HepG2 (cell line): Measurements from ENCODE around the gene POLR1F. TPM values are rescaled to one million over a fixed set of nuclear protein-coding genes. Genes with fewer than 3 reads are reported as not detected.

Experiments used
- ATAC-seq: fragments of 200-7000 bp; cut with Tn5 transposase; 3 replicates; pipeline ENCODE4 v1.9.1; 2020; ENCODE audit warnings: mild to moderate bottlenecking, moderate library complexity
- Bru-seq: library from RNA; stranded (reverse); fragments of 400-500 nt; gene quantifications from one replicate; lab custom pipeline; 2021; lab: Mats Ljungman, UMichigan
- BruChase-seq, 2 experiments: library from RNA; stranded (reverse); fragments of 400-500 nt; gene quantifications; one replicate each; lab custom pipeline; 2021; lab: Mats Ljungman, UMichigan
- BruUV-seq: library from RNA; stranded (reverse); fragments of 400-500 nt; replicated peaks from 2 replicates; lab custom pipeline; 2021; lab: Mats Ljungman, UMichigan
- CTCF ChIA-PET: fragments of 300-600 bp; formaldehyde crosslinking; extraction: SDS; loops from one replicate; lab custom pipeline; 2021; ENCODE audit warnings: low total read pairs, inconsistent platforms, low intra/inter-chr PET ratio; lab: Yijun Ruan, JAX
- POLR2A ChIA-PET: fragments of 350-600 bp; sonication (Branson Sonifier 250); formaldehyde crosslinking; loops from one replicate; lab custom pipeline; 2020; ENCODE audit warnings: antibody characterized with exemption, inconsistent platforms; lab: Yijun Ruan, JAX
- DNase-seq: peaks from one replicate; pipeline ENCODE4 v3.0.0-alpha.2; 2015; ENCODE audit warnings: low spot score
- FAIRE-seq: peaks from 3 replicates; lab custom pipeline; 2011; peaks lifted over from hg19 to GRCh38; lab: Jason Lieb, UNC
- H2AFZ ChIP-seq: one replicate; pipeline ENCODE4 v1.6.1; 2011; ENCODE audit warnings: low read length, inconsistent platforms
- H3K27ac ChIP-seq: fragments of 300-600 bp; 3 replicates; pipeline ENCODE4 v1.8.0; 2011; ENCODE audit warnings: mixed run types, mild to moderate bottlenecking, mixed read lengths, low read length, inconsistent platforms; ENCODE audit not compliant: insufficient read depth; ENCODE audit errors: extremely low read length
- H3K27me3 ChIP-seq, 2 experiments: fragments of 200-600 bp in 1 of 2; 2 replicates in 1 of 2; 3 replicates in 1 of 2; pipeline versions ENCODE4 v1.6.0 to v1.8.0; 2011; ENCODE audit warnings: low read length in 2 of 2, mild to moderate bottlenecking in 2 of 2, moderate library complexity in 2 of 2, inconsistent platforms in 1 of 2; ENCODE audit not compliant: insufficient read depth in 2 of 2, control insufficient read depth in 1 of 2
- H3K36me3 ChIP-seq, 2 experiments: fragments of 200-600 bp in 1 of 2; replicated peaks in 1 of 2; 2 replicates in 1 of 2; 3 replicates in 1 of 2; pipeline versions ENCODE4 v1.5.1 to v1.8.0; 2011; ENCODE audit warnings: low read length in 2 of 2, inconsistent platforms in 1 of 2; ENCODE audit not compliant: insufficient read depth in 2 of 2, control insufficient read depth in 1 of 2
- H3K4me1 ChIP-seq: 2 replicates; pipeline ENCODE4 v1.5.1; 2012; ENCODE audit warnings: low read length, inconsistent platforms; ENCODE audit not compliant: insufficient read depth
- H3K4me2 ChIP-seq: 2 replicates; pipeline ENCODE4 v1.6.0; 2011; ENCODE audit warnings: low read depth, low read length, inconsistent platforms
- H3K4me3 ChIP-seq, 3 experiments: fragments of 200-600 bp in 1 of 3; sonication (generic), shearing (Covaris generic) in 1 of 3; replicated peaks in 1 of 3; 2 replicates each; pipeline ENCODE4 v1.5.1; 2011 to 2016; ENCODE audit warnings: low read length in 3 of 3, inconsistent platforms in 2 of 3, low read depth in 2 of 3, mild to moderate bottlenecking in 2 of 3, control low read depth in 1 of 3, mixed read lengths in 1 of 3; ENCODE audit not compliant: insufficient read depth in 1 of 3
- H3K79me2 ChIP-seq: one replicate; pipeline ENCODE4 v1.6.1; 2011; ENCODE audit warnings: low read length, inconsistent platforms; ENCODE audit not compliant: insufficient read depth
- H3K9ac ChIP-seq: 2 replicates; pipeline ENCODE4 v1.6.0; 2011; ENCODE audit warnings: mild to moderate bottlenecking, low read depth, low read length, inconsistent platforms; ENCODE audit not compliant: insufficient read depth
- H3K9me3 ChIP-seq: 2 replicates; pipeline ENCODE4 v1.5.1; 2012; ENCODE audit warnings: mild to moderate bottlenecking, low read length
- H4K20me1 ChIP-seq: 2 replicates; pipeline ENCODE4 v1.6.0; 2011; ENCODE audit warnings: inconsistent platforms, mild to moderate bottlenecking, low read length, moderate library complexity; ENCODE audit not compliant: insufficient read depth
- CENPX ChIP-seq: sonication (generic); formaldehyde crosslinking; IDR thresholded peaks from 2 replicates; pipeline ENCODE4 v1.9.0; 2021; ENCODE audit warnings: mild to moderate bottlenecking, missing genetic modification reagents, moderate library complexity
- HMGA1 ChIP-seq: sonication (generic); formaldehyde crosslinking; conservative IDR thresholded peaks from 2 replicates; pipeline ENCODE4 v1.4.0; 2020; ENCODE audit warnings: missing genetic modification reagents
- ZNF256 ChIP-seq: sonication (generic); formaldehyde crosslinking; conservative IDR thresholded peaks from 2 replicates; pipeline ENCODE4 v1.4.0; 2020; ENCODE audit warnings: missing genetic modification reagents
- WGBS: methylation state at CpG from one replicate; pipeline ENCODE4 v1.1.6; 2017; ENCODE audit warnings: low lambda C conversion rate; 5-methylcytosine and 5-hydroxymethylcytosine counted together
- in situ Hi-C: cut with HindIII; loops from 2 replicates; pipeline ENCODE4 v1.10.0; 2017; ENCODE audit warnings: low pct_unique_long_range_greater_than_20kb; ENCODE audit not compliant: extremely low pct_ligation_motif_present
- intact Hi-C: fragments of 100-400 bp; cut with micrococcal nuclease; formaldehyde crosslinking; loops from one replicate; pipeline ENCODE4 v1.10.0; 2022; ENCODE audit not compliant: unreplicated experiment
- long read RNA-seq, 2 experiments: library from RNA in 1 of 2; library from polyadenylated mRNA in 1 of 2; stranded (forward) in 1 of 2; unstranded in 1 of 2; transcript quantifications; one replicate each; pipeline ENCODE4 v2.0.0, GENCODE V29; 2019 to 2022
- polyA minus RNA-seq, 3 experiments: library from RNA; depleted of rRNA, polyadenylated mRNA; stranded (reverse); fragments of >200 nt; gene quantifications; 2 replicates each; pipeline ENCODE4 v1.2.3, GENCODE V29; 2011; ENCODE audit warnings: low replicate concordance in 1 of 3
- polyA plus RNA-seq, 8 experiments: library from polyadenylated mRNA; depleted of rRNA in 3 of 8; stranded (reverse) in 7 of 8; unstranded in 1 of 8; fragments of >200 nt; fragmentation: Illumina TruSeq in 4 of 8; extraction: Trizol in 4 of 8; gene quantifications; 2 replicates each; pipeline versions ENCODE4 v1.2.1 to v1.2.3, GENCODE V29; 2011 to 2016; ENCODE audit warnings: low read depth in 4 of 8, missing spikeins in 1 of 8, mixed read lengths in 1 of 8; ENCODE audit not compliant: insufficient read depth in 1 of 8
- total RNA-seq, 5 experiments: library from RNA; depleted of rRNA; stranded (reverse); fragments of >200 nt; fragmentation: Illumina TruSeq; extraction: Trizol; gene quantifications; 2 replicates each; pipeline ENCODE4 v1.2.3, GENCODE V29; 2016; ENCODE audit warnings: low read depth in 1 of 5
- TF ChIP-seq, protein P1 (sequence below): sonication (generic); formaldehyde crosslinking; IDR thresholded peaks from 2 replicates; pipeline ENCODE4 v1.5.0; 2020; ENCODE audit warnings: mild to moderate bottlenecking, missing genetic modification reagents
- TF ChIP-seq, protein P2 (sequence below): sonication (generic); formaldehyde crosslinking; IDR thresholded peaks from 2 replicates; pipeline ENCODE4 v1.8.0; 2022; ENCODE audit warnings: mild to moderate bottlenecking, missing genetic modification reagents
- TF ChIP-seq, protein P3 (sequence below): IDR thresholded peaks from 2 replicates; pipeline ENCODE4 v1.4.0; 2020; ENCODE audit warnings: mild to moderate bottlenecking, missing genetic modification reagents

Gene POLR1F, protein sequence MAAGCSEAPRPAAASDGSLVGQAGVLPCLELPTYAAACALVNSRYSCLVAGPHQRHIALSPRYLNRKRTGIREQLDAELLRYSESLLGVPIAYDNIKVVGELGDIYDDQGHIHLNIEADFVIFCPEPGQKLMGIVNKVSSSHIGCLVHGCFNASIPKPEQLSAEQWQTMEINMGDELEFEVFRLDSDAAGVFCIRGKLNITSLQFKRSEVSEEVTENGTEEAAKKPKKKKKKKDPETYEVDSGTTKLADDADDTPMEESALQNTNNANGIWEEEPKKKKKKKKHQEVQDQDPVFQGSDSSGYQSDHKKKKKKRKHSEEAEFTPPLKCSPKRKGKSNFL
- total RNA-seq (2016; rRNA removed; fragmentation: Illumina TruSeq; extraction: Trizol) (14.9 and 25.3 TPM in 2 replicates), polyA plus RNA-seq (2011; rRNA removed) (7.1 and 8.0 TPM in 2 replicates), polyA minus RNA-seq (2011; rRNA and poly(A)+ RNA removed; ENCODE audit: low replicate concordance) (9.2 and 12.5 TPM in 2 replicates), Bru-seq, nascent RNA (percentile 84 among the genes with signal in this experiment), BruChase-seq, experiment 1, labeled RNA remaining after a 6-hour chase (percentile 87 among the genes with signal in this experiment), BruChase-seq, experiment 2, labeled RNA remaining after a 2-hour chase (percentile 91 among the genes with signal in this experiment)
- 0.97 and 1.0 TPM in 2 replicates for total RNA-seq (2016; cell fraction: cytosol; rRNA removed; fragmentation: Illumina TruSeq; extraction: Trizol; ENCODE audit: low read depth)
- 18.5 and 27.4 TPM in 2 replicates for total RNA-seq (2016; cell fraction: insoluble cytoplasmic fraction; rRNA removed; fragmentation: Illumina TruSeq; extraction: Trizol)
- 5.2 and 6.4 TPM in 2 replicates for total RNA-seq (2016; cell fraction: membrane; rRNA removed; fragmentation: Illumina TruSeq; extraction: Trizol)
- total RNA-seq (2016; cell fraction: nucleus; rRNA removed; fragmentation: Illumina TruSeq; extraction: Trizol): 9.4 and 12.6 TPM in 2 replicates
- polyA plus RNA-seq (2011; cell fraction: cytosol; rRNA removed): 2.8 and 4.7 TPM in 2 replicates
- 3.1 and 6.5 TPM in 2 replicates for polyA plus RNA-seq (2011; cell fraction: nucleus; rRNA removed)
- 7.8 and 8.5 TPM in 2 replicates for polyA plus RNA-seq (2012)
- 0.67 and 1.2 TPM in 2 replicates for polyA plus RNA-seq (2016; cell fraction: cytosol; fragmentation: Illumina TruSeq; extraction: Trizol; ENCODE audit: low read depth)
- 19.6 and 20.3 TPM in 2 replicates for polyA plus RNA-seq (2016; cell fraction: insoluble cytoplasmic fraction; fragmentation: Illumina TruSeq; extraction: Trizol; ENCODE audit: low read depth)
- 2.0 and 2.3 TPM in 2 replicates for polyA plus RNA-seq (2016; cell fraction: membrane; fragmentation: Illumina TruSeq; extraction: Trizol; ENCODE audit: low read depth)
- 12.0 and 14.5 TPM in 2 replicates for polyA plus RNA-seq (2016; cell fraction: nucleus; fragmentation: Illumina TruSeq; extraction: Trizol; ENCODE audit: insufficient read depth, low read depth)
- 7.1 and 7.4 TPM in 2 replicates for polyA minus RNA-seq (2011; cell fraction: cytosol; rRNA and poly(A)+ RNA removed)
- 14.4 and 15.2 TPM in 2 replicates for polyA minus RNA-seq (2011; cell fraction: nucleus; rRNA and poly(A)+ RNA removed)
- long read RNA-seq, experiment 1, transcript TWISTNB-201 (4 exons, 3,942 nt): major isoform, 24 of 26 reads
- long read RNA-seq, experiment 1, partial matches to known transcripts: 2 of 26 reads
- long read RNA-seq, experiment 1, other reads (novel, unspliced or antisense): 0 of 26 reads
- long read RNA-seq, experiment 2, partial matches to known transcripts: 1 of 27 reads
- long read RNA-seq, experiment 2, other reads (novel, unspliced or antisense): 23 of 27 reads

DNA sequence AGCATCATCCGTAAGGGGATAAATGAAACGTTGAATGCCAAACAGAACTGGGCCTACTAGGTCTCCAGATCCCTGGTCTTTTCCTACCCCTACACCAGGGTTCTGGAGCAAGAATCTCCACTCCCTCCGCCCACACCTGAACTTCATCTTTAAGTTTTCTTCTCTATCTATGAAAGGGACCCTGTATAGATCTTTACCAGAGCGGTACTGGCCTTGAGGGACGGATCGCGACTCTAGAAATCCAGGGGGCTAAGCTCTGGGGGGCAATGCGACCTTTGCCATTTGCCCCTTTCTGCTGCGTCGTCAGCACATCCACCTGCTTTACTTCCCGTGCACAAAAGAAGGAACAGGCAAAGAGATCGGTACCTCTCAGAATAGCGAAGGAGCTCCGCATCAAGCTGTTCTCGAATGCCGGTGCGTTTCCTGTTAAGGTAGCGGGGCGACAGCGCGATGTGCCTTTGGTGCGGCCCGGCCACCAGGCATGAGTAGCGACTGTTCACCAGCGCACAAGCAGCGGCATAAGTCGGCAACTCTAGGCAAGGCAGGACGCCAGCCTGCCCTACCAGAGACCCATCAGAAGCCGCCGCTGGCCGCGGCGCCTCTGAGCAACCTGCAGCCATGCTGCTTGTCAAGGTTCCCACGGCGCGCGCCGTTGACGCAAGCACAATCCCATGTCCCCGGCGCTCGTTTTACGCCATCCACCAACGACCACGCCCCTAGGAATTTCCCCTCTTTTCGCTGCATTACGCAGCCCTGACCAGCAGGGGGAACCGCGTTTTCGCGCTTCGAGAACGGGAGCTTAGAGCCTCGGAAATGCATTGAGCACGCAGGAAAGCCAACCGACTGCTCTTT, at the start of gene POLR1F:
TSS of gene POLR1F (minus strand) at position 641 of the 852 bp plus-strand sequence. CDS start at position 620, 21 bp downstream.
- Histone ChIP-seq H3K4me2 (peak within 1 kb of the TSS; percentile 74), H3K27ac (peak within 1 kb of the TSS; percentile 68), H3K27me3 (peaks cover 0 to 6% of the 10 kb centered on the region in 2 experiments; a peak in 1 of 5 replicates), H3K4me1 (peaks cover 34% of the 10 kb centered on the region), H3K4me3 (peak within 1 kb of the TSS; percentile 90 to 100 (median 100)), H3K9ac (peak within 1 kb of the TSS; percentile 91), H4K20me1 (no peaks in the 10 kb centered on the region; the same call in 1 of the 2 replicates), H3K9me3 (no peaks in the 10 kb centered on the region), H3K79me2 (peaks cover 42% of the 10 kb centered on the region), H2AFZ (peak within 1 kb of the TSS; percentile 98), H3K36me3 (0 out of 5 replicates have a peak, but pooled peaks cover under 1 to 2% of the 10 kb centered on the region in 2 experiments)
- ChIA-PET POLR2A (interaction anchor here (0.7 to 1.9 kb wide), 4 partner anchors 8 to 890 kb away, joined by 3 to 8 read pairs (median 6); no protein-coding TSS in a partner anchor), CTCF (no interaction called here)
- intact Hi-C loops (loop anchor here (1.0 to 5.0 kb wide), 2 partner anchors 514 to 890 kb away; no protein-coding TSS in a partner anchor), in situ Hi-C loops (no loop called here)
- 2% methylated on average over 39 of the region's 56 CpGs for WGBS
- DNase-seq: peak; percentile 89
- peak; percentile 98 for ATAC-seq
- peak; percentile 91 for FAIRE-seq
- TSS peak; percentile 58 for BruUV-seq
- TF ChIP-seq ZNF256 (CRISPR knock-in tag): no peak
- TF ChIP-seq CENPX (CRISPR knock-in tag): no peak
- TF ChIP-seq HMGA1 (CRISPR knock-in tag): no peak
- TF ChIP-seq, protein P1, sequence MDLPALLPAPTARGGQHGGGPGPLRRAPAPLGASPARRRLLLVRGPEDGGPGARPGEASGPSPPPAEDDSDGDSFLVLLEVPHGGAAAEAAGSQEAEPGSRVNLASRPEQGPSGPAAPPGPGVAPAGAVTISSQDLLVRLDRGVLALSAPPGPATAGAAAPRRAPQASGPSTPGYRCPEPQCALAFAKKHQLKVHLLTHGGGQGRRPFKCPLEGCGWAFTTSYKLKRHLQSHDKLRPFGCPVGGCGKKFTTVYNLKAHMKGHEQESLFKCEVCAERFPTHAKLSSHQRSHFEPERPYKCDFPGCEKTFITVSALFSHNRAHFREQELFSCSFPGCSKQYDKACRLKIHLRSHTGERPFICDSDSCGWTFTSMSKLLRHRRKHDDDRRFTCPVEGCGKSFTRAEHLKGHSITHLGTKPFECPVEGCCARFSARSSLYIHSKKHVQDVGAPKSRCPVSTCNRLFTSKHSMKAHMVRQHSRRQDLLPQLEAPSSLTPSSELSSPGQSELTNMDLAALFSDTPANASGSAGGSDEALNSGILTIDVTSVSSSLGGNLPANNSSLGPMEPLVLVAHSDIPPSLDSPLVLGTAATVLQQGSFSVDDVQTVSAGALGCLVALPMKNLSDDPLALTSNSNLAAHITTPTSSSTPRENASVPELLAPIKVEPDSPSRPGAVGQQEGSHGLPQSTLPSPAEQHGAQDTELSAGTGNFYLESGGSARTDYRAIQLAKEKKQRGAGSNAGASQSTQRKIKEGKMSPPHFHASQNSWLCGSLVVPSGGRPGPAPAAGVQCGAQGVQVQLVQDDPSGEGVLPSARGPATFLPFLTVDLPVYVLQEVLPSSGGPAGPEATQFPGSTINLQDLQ: peak; percentile 54; the same call in 1 of the 2 replicates
- TF ChIP-seq, protein P2, sequence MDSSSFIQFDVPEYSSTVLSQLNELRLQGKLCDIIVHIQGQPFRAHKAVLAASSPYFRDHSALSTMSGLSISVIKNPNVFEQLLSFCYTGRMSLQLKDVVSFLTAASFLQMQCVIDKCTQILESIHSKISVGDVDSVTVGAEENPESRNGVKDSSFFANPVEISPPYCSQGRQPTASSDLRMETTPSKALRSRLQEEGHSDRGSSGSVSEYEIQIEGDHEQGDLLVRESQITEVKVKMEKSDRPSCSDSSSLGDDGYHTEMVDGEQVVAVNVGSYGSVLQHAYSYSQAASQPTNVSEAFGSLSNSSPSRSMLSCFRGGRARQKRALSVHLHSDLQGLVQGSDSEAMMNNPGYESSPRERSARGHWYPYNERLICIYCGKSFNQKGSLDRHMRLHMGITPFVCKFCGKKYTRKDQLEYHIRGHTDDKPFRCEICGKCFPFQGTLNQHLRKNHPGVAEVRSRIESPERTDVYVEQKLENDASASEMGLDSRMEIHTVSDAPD (CRISPR knock-in tag): no peak
- TF ChIP-seq, protein P3, sequence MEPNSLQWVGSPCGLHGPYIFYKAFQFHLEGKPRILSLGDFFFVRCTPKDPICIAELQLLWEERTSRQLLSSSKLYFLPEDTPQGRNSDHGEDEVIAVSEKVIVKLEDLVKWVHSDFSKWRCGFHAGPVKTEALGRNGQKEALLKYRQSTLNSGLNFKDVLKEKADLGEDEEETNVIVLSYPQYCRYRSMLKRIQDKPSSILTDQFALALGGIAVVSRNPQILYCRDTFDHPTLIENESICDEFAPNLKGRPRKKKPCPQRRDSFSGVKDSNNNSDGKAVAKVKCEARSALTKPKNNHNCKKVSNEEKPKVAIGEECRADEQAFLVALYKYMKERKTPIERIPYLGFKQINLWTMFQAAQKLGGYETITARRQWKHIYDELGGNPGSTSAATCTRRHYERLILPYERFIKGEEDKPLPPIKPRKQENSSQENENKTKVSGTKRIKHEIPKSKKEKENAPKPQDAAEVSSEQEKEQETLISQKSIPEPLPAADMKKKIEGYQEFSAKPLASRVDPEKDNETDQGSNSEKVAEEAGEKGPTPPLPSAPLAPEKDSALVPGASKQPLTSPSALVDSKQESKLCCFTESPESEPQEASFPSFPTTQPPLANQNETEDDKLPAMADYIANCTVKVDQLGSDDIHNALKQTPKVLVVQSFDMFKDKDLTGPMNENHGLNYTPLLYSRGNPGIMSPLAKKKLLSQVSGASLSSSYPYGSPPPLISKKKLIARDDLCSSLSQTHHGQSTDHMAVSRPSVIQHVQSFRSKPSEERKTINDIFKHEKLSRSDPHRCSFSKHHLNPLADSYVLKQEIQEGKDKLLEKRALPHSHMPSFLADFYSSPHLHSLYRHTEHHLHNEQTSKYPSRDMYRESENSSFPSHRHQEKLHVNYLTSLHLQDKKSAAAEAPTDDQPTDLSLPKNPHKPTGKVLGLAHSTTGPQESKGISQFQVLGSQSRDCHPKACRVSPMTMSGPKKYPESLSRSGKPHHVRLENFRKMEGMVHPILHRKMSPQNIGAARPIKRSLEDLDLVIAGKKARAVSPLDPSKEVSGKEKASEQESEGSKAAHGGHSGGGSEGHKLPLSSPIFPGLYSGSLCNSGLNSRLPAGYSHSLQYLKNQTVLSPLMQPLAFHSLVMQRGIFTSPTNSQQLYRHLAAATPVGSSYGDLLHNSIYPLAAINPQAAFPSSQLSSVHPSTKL (CRISPR knock-in tag): peak; percentile 71
